Activated CD8-positive, alpha-beta T cell treated with anti-CD3 and anti-CD28 coated beads, Interleukin-2, amount 10 ng/mL, durations not matched to agents 7 days and 5 days (primary cell): Measurements from ENCODE around the gene NDUFS5. TPM values are rescaled to one million over a fixed set of nuclear protein-coding genes. Genes with fewer than 3 reads are reported as not detected.
"Not testable (repeated sequence)": the region's sequence is repeated elsewhere in the genome, so short reads cannot be mapped to it uniquely, and the experiment has no call there.

ENCODE experiments used
- ATAC-seq: fragments of 150-1000 bp; cut with Tn5 transposase; one replicate; pipeline ENCODE4 v1.10.0; 2021; ENCODE audit warnings: moderate library complexity
- CTCF ChIA-PET: fragments of 350-600 bp; sonication (Branson Sonifier 250); formaldehyde crosslinking; loops from one replicate; lab custom pipeline; 2021; ENCODE audit warnings: antibody characterized with exemption; lab: Charles Lee
- POLR2A ChIA-PET: fragments of 350-600 bp; sonication (Branson Sonifier 250); formaldehyde crosslinking; loops from one replicate; lab custom pipeline; 2021; ENCODE audit warnings: antibody characterized with exemption; lab: Charles Lee
- DNase-seq: peaks from one replicate; pipeline ENCODE4 v3.0.0-alpha.2; 2020
- H3K27ac Mint-ChIP-seq: one replicate; pipeline ENCODE4 v1.8.0; 2021; ENCODE audit warnings: mild to moderate bottlenecking, mixed read lengths
- H3K27me3 Mint-ChIP-seq: one replicate; pipeline ENCODE4 v1.8.0; 2021; ENCODE audit warnings: low read depth, mixed read lengths
- H3K36me3 Mint-ChIP-seq: one replicate; pipeline ENCODE4 v1.8.0; 2021; ENCODE audit warnings: low read depth, mixed read lengths
- H3K4me1 Mint-ChIP-seq: one replicate; pipeline ENCODE4 v1.8.0; 2021; ENCODE audit warnings: low read depth, mixed read lengths
- H3K4me3 Mint-ChIP-seq: one replicate; pipeline ENCODE4 v1.8.0; 2021; ENCODE audit warnings: mild to moderate bottlenecking, mixed read lengths
- H3K9me3 Mint-ChIP-seq: one replicate; pipeline ENCODE4 v1.8.0; 2022; ENCODE audit warnings: mixed read lengths; ENCODE audit not compliant: insufficient read depth
- total RNA-seq, 2 experiments: library from RNA; stranded (reverse); gene quantifications; one replicate each; pipeline ENCODE4 v1.2.3, GENCODE V29; 2021

Gene NDUFS5
- total RNA-seq, 2 experiments from 2014 or later = 134 to 138 TPM

GRCh38 chr1:39047374-39048229 lies 21.5 kb downstream of the NDUFS5 start:
- ATAC-seq (no peak), DNase-seq (no peak)
- ChIA-PET POLR2A (interaction anchor here (0.6 kb wide), 1 partner anchor 21 kb away, joined by 3 read pairs; the partner anchor contains the start of gene NDUFS5), CTCF (interaction anchor here (1.2 kb wide), 1 partner anchor 51 kb away, joined by 3 read pairs; no protein-coding TSS in a partner anchor)
- no peaks in the 10 kb centered on the region for H3K27me3 Mint-ChIP-seq
- peaks cover 5% of the 10 kb centered on the region for H3K4me1 Mint-ChIP-seq
- no peaks in the 10 kb centered on the region for H3K36me3 Mint-ChIP-seq
- no peaks in the 10 kb centered on the region for H3K9me3 Mint-ChIP-seq
- H3K27ac Mint-ChIP-seq = no peak overlapping the region
- no peak overlapping the region for H3K4me3 Mint-ChIP-seq

GRCh38 chr1:39048745-39049370 lies 22.7 kb downstream of the NDUFS5 start:
- Mint-ChIP-seq H3K4me3 (no peak overlapping the region), H3K9me3 (no peaks in the 10 kb centered on the region), H3K27me3 (no peaks in the 10 kb centered on the region), H3K36me3 (no peaks in the 10 kb centered on the region), H3K27ac (no peak overlapping the region), H3K4me1 (peaks cover 5% of the 10 kb centered on the region)
- CTCF ChIA-PET = no interaction called here
- DNase-seq = no peak
- POLR2A ChIA-PET = no interaction called here
- no peak for ATAC-seq

DNA sequence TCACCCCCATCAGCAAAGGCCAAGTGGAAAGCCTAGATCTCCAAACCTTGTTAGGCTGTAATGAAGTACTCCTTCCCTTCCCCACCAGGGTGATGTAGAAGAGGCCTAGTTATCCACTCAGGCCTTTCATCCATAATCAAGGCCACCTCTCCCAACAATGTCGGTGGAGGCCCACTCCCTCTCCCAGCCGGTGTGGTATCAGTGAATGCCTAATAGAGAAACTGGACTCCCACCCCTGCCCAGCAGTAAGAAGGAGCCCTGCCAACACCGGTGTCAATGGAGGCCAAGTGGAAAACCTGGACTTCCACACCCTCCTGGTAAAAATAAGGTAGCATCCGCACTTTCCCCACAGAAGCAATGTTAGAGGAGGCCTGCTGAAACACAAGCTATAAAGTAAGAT lies 23.9 kb downstream of the NDUFS5 start:
- ATAC-seq (no peak), DNase-seq (no peak)
- H3K27me3 Mint-ChIP-seq = no peaks in the 10 kb centered on the region
- POLR2A ChIA-PET = no interaction called here
- H3K4me1 Mint-ChIP-seq = peaks cover 5% of the 10 kb centered on the region
- no peak overlapping the region for H3K27ac Mint-ChIP-seq
- H3K36me3 Mint-ChIP-seq = no peaks in the 10 kb centered on the region
- H3K9me3 Mint-ChIP-seq = no peaks in the 10 kb centered on the region
- CTCF ChIA-PET = interaction anchor here (1.4 kb wide), 1 partner anchor 44 kb away, joined by 4 read pairs; no protein-coding TSS in a partner anchor
- H3K4me3 Mint-ChIP-seq = no peak overlapping the region

DNA sequence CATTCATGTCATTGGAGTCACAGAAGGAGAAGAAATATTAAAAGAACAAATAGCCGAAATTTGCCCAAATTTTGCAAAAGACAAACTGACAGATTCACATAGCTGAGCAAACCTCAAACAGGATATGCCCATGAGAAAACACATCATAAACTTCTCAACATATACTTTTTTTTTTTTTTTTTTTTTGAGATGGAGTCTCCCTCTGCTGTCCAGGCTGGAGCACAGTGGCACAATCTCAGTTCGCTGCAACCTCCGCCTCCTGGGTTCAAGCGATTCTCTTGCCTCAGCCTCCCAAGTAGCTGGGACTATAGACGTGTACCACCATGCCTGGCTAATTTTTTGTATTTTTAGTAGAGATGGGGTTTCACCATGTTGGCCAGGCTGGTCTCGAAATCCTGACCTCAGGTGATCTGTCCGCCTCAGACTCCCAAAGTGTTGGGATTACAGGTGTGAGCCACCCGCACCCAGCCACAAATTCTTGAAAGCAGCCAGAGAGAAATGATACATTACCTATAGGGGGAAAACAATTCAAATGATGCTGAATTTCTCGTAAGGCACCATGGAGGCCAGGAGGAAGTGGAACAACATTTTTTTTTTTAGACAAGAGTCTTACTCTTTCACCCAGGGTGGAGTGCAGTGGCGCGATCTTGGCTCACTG lies 25.2 kb downstream of the NDUFS5 start:
- ATAC-seq, POLR2A ChIA-PET: not testable (repeated sequence)

DNA sequence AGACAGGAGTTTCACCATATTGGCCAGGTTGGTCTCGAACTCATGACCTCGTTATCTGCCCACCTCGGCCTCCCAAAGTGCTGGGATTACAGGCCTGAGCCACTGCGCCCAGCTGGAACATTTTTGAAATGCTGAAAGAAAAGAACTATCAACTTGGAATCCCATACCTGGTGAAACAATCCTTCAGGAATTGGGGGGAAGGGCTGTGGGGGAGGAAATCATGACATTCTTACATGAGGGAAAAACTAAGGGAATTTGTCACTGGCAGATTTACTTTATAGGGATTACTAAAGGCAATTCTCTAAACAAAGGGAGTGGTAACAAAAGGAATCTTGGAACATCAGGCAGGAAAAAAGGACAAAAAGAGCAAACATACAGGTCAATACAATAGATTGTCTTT lies 25.8 kb downstream of the NDUFS5 start:
- peaks cover 5% of the 10 kb centered on the region for H3K4me1 Mint-ChIP-seq
- ChIA-PET POLR2A (no interaction called here), CTCF (no interaction called here)
- DNase-seq (no peak), ATAC-seq (no peak)
- no peaks in the 10 kb centered on the region for H3K36me3 Mint-ChIP-seq
- H3K27me3 Mint-ChIP-seq = no peaks in the 10 kb centered on the region
- no peak overlapping the region for H3K27ac Mint-ChIP-seq
- no peak overlapping the region for H3K4me3 Mint-ChIP-seq
- H3K9me3 Mint-ChIP-seq = no peaks in the 10 kb centered on the region

More for the DNA sequence above, 25.2 kb downstream of the NDUFS5 start:
- H3K27me3 Mint-ChIP-seq, H3K4me3 Mint-ChIP-seq, H3K27ac Mint-ChIP-seq, H3K4me1 Mint-ChIP-seq, H3K9me3 Mint-ChIP-seq, H3K36me3 Mint-ChIP-seq, DNase-seq: not testable (repeated sequence)
- CTCF ChIA-PET = interaction anchor here (1.4 kb wide), 1 partner anchor 46 kb away, joined by 4 read pairs; no protein-coding TSS in a partner anchor

- H3K27me3 Mint-ChIP-seq, H3K4me1 Mint-ChIP-seq, CTCF ChIA-PET, ATAC-seq, H3K27ac Mint-ChIP-seq, H3K4me3 Mint-ChIP-seq, H3K36me3 Mint-ChIP-seq, H3K9me3 Mint-ChIP-seq, POLR2A ChIA-PET, DNase-seq: not testable (repeated sequence)
Measured at GRCh38 chr1:39055213-39055710, 29.1 kb downstream of the NDUFS5 start.

- H3K27me3 Mint-ChIP-seq, H3K36me3 Mint-ChIP-seq, H3K9me3 Mint-ChIP-seq, DNase-seq, ATAC-seq, POLR2A ChIA-PET, H3K4me1 Mint-ChIP-seq, H3K27ac Mint-ChIP-seq, H3K4me3 Mint-ChIP-seq, CTCF ChIA-PET: not testable (repeated sequence)
Measured at GRCh38 chr1:39061516-39061915, 35.4 kb downstream of the NDUFS5 start.

DNA sequence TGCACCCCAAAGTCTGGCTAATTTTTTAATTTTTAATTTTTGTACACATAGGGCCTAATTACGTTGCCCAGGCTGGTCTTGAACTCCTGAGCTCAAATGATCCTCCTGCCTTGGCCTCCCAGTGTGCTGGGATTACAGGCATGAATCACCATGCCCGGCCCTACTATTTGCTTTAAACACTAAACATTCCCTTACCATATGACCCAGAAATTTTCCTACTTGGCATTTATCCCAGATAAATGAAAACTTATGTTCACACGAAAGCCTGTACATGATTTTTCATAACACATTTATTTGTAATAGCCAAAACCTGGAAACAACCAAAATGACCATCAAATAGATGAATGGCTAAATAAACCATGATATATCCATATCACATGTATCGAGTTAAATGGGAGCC lies 35.8 kb downstream of the NDUFS5 start:
- Mint-ChIP-seq H3K9me3 (no peaks in the 10 kb centered on the region), H3K4me1 (no peaks in the 10 kb centered on the region), H3K27me3 (no peaks in the 10 kb centered on the region), H3K27ac (no peak overlapping the region), H3K36me3 (no peaks in the 10 kb centered on the region), H3K4me3 (no peak overlapping the region)
- DNase-seq = no peak
- ChIA-PET POLR2A (no interaction called here), CTCF (no interaction called here)
- no peak for ATAC-seq

GRCh38 chr1:39063191-39063590 lies 37.0 kb downstream of the NDUFS5 start:
- Mint-ChIP-seq H3K27ac (no peak overlapping the region), H3K4me1 (no peaks in the 10 kb centered on the region), H3K27me3 (no peaks in the 10 kb centered on the region), H3K36me3 (no peaks in the 10 kb centered on the region), H3K9me3 (no peaks in the 10 kb centered on the region), H3K4me3 (no peak overlapping the region)
- POLR2A ChIA-PET = no interaction called here
- DNase-seq (no peak), ATAC-seq (no peak)
- CTCF ChIA-PET = no interaction called here

DNA sequence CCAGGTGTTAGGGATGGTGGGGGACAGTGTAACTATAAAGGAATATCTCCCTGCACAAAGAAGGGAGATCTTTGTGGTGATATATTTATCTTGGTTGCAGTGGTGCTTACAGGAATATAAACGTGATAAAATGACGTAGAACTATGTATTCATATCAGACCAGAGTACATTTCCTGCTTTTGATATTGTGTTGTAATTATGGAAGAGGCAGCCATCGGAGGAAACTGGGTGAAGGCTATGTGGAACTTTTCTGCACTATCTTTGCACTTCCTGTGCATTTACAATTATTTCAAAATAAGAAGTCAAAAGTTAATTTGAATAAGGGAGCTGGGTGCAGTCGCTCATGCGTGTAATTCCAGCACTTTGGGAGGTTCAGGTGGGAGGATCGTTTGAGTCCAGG lies 37.6 kb downstream of the NDUFS5 start:
- ChIA-PET CTCF (no interaction called here), POLR2A (no interaction called here)
- H3K4me3 Mint-ChIP-seq = no peak overlapping the region
- ATAC-seq (no peak), DNase-seq (no peak)
- no peaks in the 10 kb centered on the region for H3K27me3 Mint-ChIP-seq
- H3K4me1 Mint-ChIP-seq = no peaks in the 10 kb centered on the region
- no peak overlapping the region for H3K27ac Mint-ChIP-seq
- no peaks in the 10 kb centered on the region for H3K9me3 Mint-ChIP-seq
- no peaks in the 10 kb centered on the region for H3K36me3 Mint-ChIP-seq

- no peaks in the 10 kb centered on the region for H3K36me3 Mint-ChIP-seq
Measured at GRCh38 chr1:39065542-39065941, 39.4 kb downstream of the NDUFS5 start.

More at GRCh38 chr1:39065542-39065941, 39.4 kb downstream of the NDUFS5 start:
- Mint-ChIP-seq H3K4me3 (no peak overlapping the region), H3K27me3 (peaks cover 2% of the 10 kb centered on the region), H3K27ac (no peak overlapping the region), H3K9me3 (no peaks in the 10 kb centered on the region), H3K4me1 (no peaks in the 10 kb centered on the region)
- no peak for ATAC-seq
- CTCF ChIA-PET = no interaction called here
- POLR2A ChIA-PET = no interaction called here
- no peak for DNase-seq
